Neural cell (in vitro differentiated cells): ENCODE results near the gene UTP14A. TPM values are rescaled to one million over a fixed set of nuclear protein-coding genes. Genes with fewer than 3 reads are reported as not detected.

ENCODE experiments used
- H2AFZ ChIP-seq: fragments of 200-600, 300-800 bp; sonication (generic), shearing (Covaris generic); 2 replicates; pipeline ENCODE4 v1.6.0; 2014; ENCODE audit warnings: low read depth, mild to moderate bottlenecking, antibody characterized with exemption, low read length, moderate library complexity
- H3F3A ChIP-seq: fragments of 200-600 bp; shearing (Covaris generic); 2 replicates; pipeline ENCODE4 v1.6.1; 2016; ENCODE audit warnings: mild to moderate bottlenecking, moderate library complexity, mixed read lengths, antibody characterized with exemption, low read length; ENCODE audit not compliant: insufficient read depth, poor library complexity, severe bottlenecking
- H3K27ac ChIP-seq: fragments of 200-600, 300-800 bp; sonication (generic), shearing (Covaris generic); 2 replicates; pipeline ENCODE4 v1.5.1; 2014; ENCODE audit warnings: mild to moderate bottlenecking, low read length, moderate library complexity
- H3K27me3 ChIP-seq: fragments of 300-800, 200-600 bp; sonication (generic), shearing (Covaris generic); 2 replicates; pipeline ENCODE4 v1.6.0; 2014; ENCODE audit warnings: mild to moderate bottlenecking, low read depth, low read length, moderate library complexity; ENCODE audit not compliant: insufficient read depth
- H3K36me3 ChIP-seq: fragments of 300-800, 200-600 bp; sonication (generic), shearing (Covaris generic); 2 replicates; pipeline ENCODE4 v1.5.1; 2014; ENCODE audit warnings: mild to moderate bottlenecking, antibody characterized with exemption, low read length, moderate library complexity; ENCODE audit not compliant: insufficient read depth
- H3K4me2 ChIP-seq: fragments of 300-800, 200-600 bp; sonication (generic), shearing (Covaris generic); 2 replicates; pipeline ENCODE4 v1.6.0; 2014; ENCODE audit warnings: mild to moderate bottlenecking, low read length
- H3K4me3 ChIP-seq: fragments of 300-800, 200-600 bp; sonication (generic), shearing (Covaris generic); 2 replicates; pipeline ENCODE4 v1.5.1; 2014; ENCODE audit warnings: mild to moderate bottlenecking, low read length, moderate library complexity
- H3K79me2 ChIP-seq: fragments of 200-600 bp; shearing (Covaris generic); replicated peaks from 2 replicates; pipeline ENCODE4 v1.6.0; 2014; ENCODE audit warnings: mild to moderate bottlenecking, low read length, moderate library complexity; ENCODE audit not compliant: insufficient read depth
- H3K9ac ChIP-seq: fragments of 300-800, 200-600 bp; sonication (generic), shearing (Covaris generic); 2 replicates; pipeline ENCODE4 v1.6.1; 2016; ENCODE audit warnings: mild to moderate bottlenecking, low read length, mixed read lengths
- H3K9me2 ChIP-seq: fragments of 200-600 bp; shearing (Covaris generic); 2 replicates; pipeline ENCODE4 v1.6.1; 2016; ENCODE audit warnings: mild to moderate bottlenecking, low read length, mixed read lengths; ENCODE audit not compliant: insufficient read depth
- H3K9me3 ChIP-seq: fragments of 200-600, 300-800 bp; sonication (generic), shearing (Covaris generic); 2 replicates; pipeline ENCODE4 v1.6.1; 2016; ENCODE audit warnings: mild to moderate bottlenecking, mixed run types, low read length, moderate library complexity, mixed read lengths
- H4K20me1 ChIP-seq: fragments of 200-600 bp; shearing (Covaris generic); 2 replicates; pipeline ENCODE4 v1.6.1; 2016; ENCODE audit warnings: mild to moderate bottlenecking, mixed run types; ENCODE audit not compliant: insufficient read depth
- EP300 ChIP-seq: fragments of 450-650 bp; conservative IDR thresholded peaks from 2 replicates; pipeline ENCODE4 v1.6.1; 2014; ENCODE audit warnings: antibody characterized with exemption, mild to moderate bottlenecking, moderate library complexity; ENCODE audit not compliant: poor library complexity, severe bottlenecking
- EZH2 ChIP-seq: fragments of 200-600, 300-800 bp; shearing (Covaris generic), sonication (generic); IDR thresholded peaks from 2 replicates; pipeline ENCODE4 v1.6.1; 2014; ENCODE audit warnings: antibody characterized with exemption, low read length, borderline replicate concordance, mild to moderate bottlenecking; ENCODE audit not compliant: insufficient read depth, poor library complexity, severe bottlenecking
- MXI1 ChIP-seq: fragments of 450-650 bp; conservative IDR thresholded peaks from 2 replicates; pipeline ENCODE4 v1.6.1; 2014; ENCODE audit warnings: antibody characterized with exemption, mild to moderate bottlenecking; ENCODE audit not compliant: poor library complexity, severe bottlenecking
- POLR2AphosphoS5 ChIP-seq: IDR thresholded peaks from 2 replicates; pipeline ENCODE4 v1.6.1; 2012
- RAD21 ChIP-seq: fragments of 450-650 bp; conservative IDR thresholded peaks from 2 replicates; pipeline ENCODE4 v1.6.1; 2014; ENCODE audit warnings: antibody characterized with exemption, mild to moderate bottlenecking, moderate library complexity
- SMC3 ChIP-seq: fragments of 450-650 bp; conservative IDR thresholded peaks from 2 replicates; pipeline ENCODE4 v1.6.1; 2014; ENCODE audit warnings: antibody characterized with exemption, mild to moderate bottlenecking, moderate library complexity; ENCODE audit not compliant: poor library complexity
- TAF1 ChIP-seq: IDR thresholded peaks from 2 replicates; pipeline ENCODE4 v1.6.1; 2012; ENCODE audit warnings: low read depth
- polyA plus RNA-seq: library from polyadenylated mRNA; depleted of rRNA; stranded (reverse); fragments of >200 nt; gene quantifications from 2 replicates; pipeline ENCODE4 v1.2.3, GENCODE V29; 2014
- TF ChIP-seq, protein P1 (sequence below): IDR thresholded peaks from 2 replicates; pipeline ENCODE4 v1.6.1; 2012; ENCODE audit warnings: borderline replicate concordance
- TF ChIP-seq, protein P2 (sequence below): fragments of 450-650 bp; IDR thresholded peaks from 2 replicates; pipeline ENCODE4 v1.5.1; 2014; ENCODE audit warnings: antibody characterized with exemption, mild to moderate bottlenecking, moderate library complexity; ENCODE audit not compliant: poor library complexity, severe bottlenecking

Gene UTP14A
- polyA plus RNA-seq, 1 donor from 2014 or later, result 10.5 TPM

DNA sequence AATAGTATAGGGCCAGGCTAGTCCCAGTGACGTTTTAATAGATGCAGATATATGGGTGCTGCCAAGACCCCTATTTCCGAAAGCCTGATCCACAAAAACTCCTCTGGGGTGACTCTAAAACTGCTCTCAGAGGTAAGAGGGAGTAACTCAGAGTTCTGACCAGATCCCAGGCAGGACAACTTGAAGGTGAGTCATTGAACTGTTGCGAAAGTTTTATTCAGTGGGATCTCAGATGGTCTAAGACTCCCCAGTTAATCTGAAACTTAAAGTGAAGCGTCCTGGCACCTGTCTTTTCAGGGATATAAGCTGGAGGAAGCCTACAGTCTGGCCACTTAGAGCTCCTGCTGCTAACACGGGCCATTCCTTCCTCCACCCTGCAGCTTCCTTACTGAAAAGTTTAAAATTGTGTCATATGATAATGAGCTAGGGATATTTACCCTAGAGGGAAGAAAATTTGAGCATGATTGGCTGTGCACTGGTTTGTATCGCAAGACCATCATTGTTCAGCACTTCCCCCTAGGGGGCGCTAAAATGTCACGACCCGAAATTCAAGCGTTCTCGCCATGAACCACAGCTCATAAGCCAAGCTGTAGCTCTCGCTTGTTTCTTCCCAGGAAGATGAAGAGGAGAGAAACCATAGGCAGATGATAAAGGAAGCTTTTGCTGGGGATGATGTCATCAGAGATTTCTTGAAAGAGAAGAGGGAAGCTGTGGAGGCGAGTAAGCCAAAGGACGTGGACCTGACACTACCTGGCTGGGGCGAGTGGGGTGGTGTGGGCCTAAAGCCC lies 19.5 kb downstream of the UTP14A start:
- no peaks in the 10 kb centered on the region for H3K9me2 ChIP-seq
- no peak overlapping the region for H2AFZ ChIP-seq
- no peak overlapping the region for H3K9ac ChIP-seq
- TF ChIP-seq, protein P1, sequence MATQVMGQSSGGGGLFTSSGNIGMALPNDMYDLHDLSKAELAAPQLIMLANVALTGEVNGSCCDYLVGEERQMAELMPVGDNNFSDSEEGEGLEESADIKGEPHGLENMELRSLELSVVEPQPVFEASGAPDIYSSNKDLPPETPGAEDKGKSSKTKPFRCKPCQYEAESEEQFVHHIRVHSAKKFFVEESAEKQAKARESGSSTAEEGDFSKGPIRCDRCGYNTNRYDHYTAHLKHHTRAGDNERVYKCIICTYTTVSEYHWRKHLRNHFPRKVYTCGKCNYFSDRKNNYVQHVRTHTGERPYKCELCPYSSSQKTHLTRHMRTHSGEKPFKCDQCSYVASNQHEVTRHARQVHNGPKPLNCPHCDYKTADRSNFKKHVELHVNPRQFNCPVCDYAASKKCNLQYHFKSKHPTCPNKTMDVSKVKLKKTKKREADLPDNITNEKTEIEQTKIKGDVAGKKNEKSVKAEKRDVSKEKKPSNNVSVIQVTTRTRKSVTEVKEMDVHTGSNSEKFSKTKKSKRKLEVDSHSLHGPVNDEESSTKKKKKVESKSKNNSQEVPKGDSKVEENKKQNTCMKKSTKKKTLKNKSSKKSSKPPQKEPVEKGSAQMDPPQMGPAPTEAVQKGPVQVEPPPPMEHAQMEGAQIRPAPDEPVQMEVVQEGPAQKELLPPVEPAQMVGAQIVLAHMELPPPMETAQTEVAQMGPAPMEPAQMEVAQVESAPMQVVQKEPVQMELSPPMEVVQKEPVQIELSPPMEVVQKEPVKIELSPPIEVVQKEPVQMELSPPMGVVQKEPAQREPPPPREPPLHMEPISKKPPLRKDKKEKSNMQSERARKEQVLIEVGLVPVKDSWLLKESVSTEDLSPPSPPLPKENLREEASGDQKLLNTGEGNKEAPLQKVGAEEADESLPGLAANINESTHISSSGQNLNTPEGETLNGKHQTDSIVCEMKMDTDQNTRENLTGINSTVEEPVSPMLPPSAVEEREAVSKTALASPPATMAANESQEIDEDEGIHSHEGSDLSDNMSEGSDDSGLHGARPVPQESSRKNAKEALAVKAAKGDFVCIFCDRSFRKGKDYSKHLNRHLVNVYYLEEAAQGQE, result no peak
- peak; percentile 78 for TF ChIP-seq SMC3
- no peak for TF ChIP-seq POLR2AphosphoS5
- TF ChIP-seq MXI1, result no peak
- no peak for TF ChIP-seq EZH2
- no peak for TF ChIP-seq EP300
- TF ChIP-seq TAF1, result no peak
- TF ChIP-seq, protein P2, sequence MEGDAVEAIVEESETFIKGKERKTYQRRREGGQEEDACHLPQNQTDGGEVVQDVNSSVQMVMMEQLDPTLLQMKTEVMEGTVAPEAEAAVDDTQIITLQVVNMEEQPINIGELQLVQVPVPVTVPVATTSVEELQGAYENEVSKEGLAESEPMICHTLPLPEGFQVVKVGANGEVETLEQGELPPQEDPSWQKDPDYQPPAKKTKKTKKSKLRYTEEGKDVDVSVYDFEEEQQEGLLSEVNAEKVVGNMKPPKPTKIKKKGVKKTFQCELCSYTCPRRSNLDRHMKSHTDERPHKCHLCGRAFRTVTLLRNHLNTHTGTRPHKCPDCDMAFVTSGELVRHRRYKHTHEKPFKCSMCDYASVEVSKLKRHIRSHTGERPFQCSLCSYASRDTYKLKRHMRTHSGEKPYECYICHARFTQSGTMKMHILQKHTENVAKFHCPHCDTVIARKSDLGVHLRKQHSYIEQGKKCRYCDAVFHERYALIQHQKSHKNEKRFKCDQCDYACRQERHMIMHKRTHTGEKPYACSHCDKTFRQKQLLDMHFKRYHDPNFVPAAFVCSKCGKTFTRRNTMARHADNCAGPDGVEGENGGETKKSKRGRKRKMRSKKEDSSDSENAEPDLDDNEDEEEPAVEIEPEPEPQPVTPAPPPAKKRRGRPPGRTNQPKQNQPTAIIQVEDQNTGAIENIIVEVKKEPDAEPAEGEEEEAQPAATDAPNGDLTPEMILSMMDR, result peak; percentile 78
- TF ChIP-seq RAD21, result peak; percentile 84
- H3F3A ChIP-seq, result no peaks in the 10 kb centered on the region
- no peaks in the 10 kb centered on the region for H3K27me3 ChIP-seq
- H3K4me2 ChIP-seq, result no peak overlapping the region
- no peaks in the 10 kb centered on the region for H3K36me3 ChIP-seq
- H3K27ac ChIP-seq, result no peak overlapping the region
- H3K79me2 ChIP-seq, result no peaks in the 10 kb centered on the region
- H3K9me3 ChIP-seq, result no peaks in the 10 kb centered on the region
- no peak overlapping the region for H3K4me3 ChIP-seq
- no peaks in the 10 kb centered on the region for H4K20me1 ChIP-seq

DNA sequence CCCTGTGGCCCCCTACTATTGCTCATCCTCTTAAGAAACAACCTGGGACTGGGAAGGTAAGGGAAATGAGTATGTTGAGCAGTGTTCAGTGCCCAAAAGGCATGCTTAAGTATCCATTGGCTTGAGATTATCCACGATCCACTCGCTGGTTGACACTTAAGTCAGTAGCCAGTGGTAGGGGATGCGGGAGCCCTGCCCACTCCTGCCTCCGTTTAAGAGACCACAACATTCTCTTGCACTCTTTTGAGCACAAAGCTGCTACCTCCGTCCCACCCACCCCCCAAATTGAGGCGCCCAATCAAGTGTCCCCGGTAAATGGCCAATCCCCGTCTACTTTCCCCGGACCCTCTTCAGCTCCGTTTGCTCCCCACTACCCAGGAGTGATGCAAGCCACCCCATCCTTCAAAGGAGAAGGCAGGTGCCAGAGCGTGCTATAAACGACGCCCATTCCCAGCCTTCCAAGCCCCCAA lies 25.0 kb downstream of the UTP14A start:
- TF ChIP-seq EZH2 (no peak), MXI1 (no peak), RAD21 (no peak), POLR2AphosphoS5 (no peak), EP300 (no peak), TAF1 (no peak)
- TF ChIP-seq, protein P1, result no peak
- TF ChIP-seq, protein P2, result no peak
- Histone ChIP-seq H3K4me2 (no peak overlapping the region), H3K36me3 (no peaks in the 10 kb centered on the region), H4K20me1 (no peaks in the 10 kb centered on the region), H3K9me2 (no peaks in the 10 kb centered on the region), H3K27ac (no peak overlapping the region), H3K9ac (peak overlapping the region; percentile 44), H3K79me2 (no peaks in the 10 kb centered on the region), H3K27me3 (peaks cover 21% of the 10 kb centered on the region), H3F3A (no peaks in the 10 kb centered on the region), H3K9me3 (no peaks in the 10 kb centered on the region), H2AFZ (no peak overlapping the region), H3K4me3 (peak overlapping the region; percentile 67)
